ENCODE measurements around the gene TMEM163.

TMEM163 gene

GRCh38 chr2:134407154-134407890 is 311.5 kb downstream of the TMEM163 start:
- no peak for DNase-seq (ENCODE audit: low spot score)

GRCh38 chr2:134406736-134407135 is 312.1 kb downstream of the TMEM163 start:
- DNase-seq (ENCODE audit: low spot score), result no peak

GRCh38 chr2:134406311-134406710 is 312.5 kb downstream of the TMEM163 start:
- DNase-seq (ENCODE audit: low spot score), result no peak
